C4-2B (cell line): ENCODE measurements around the gene ZNF326.

Source experiments
- ZFX ChIP-seq: fragments of 450-650 bp; IDR thresholded peaks from 2 replicates; pipeline ENCODE4 v1.6.1; 2017
- TF ChIP-seq, protein P1 (sequence below): fragments of 450-650 bp; conservative IDR thresholded peaks from 2 replicates; pipeline ENCODE4 v1.5.1; 2017; ENCODE audit warnings: mild to moderate bottlenecking

DNA sequence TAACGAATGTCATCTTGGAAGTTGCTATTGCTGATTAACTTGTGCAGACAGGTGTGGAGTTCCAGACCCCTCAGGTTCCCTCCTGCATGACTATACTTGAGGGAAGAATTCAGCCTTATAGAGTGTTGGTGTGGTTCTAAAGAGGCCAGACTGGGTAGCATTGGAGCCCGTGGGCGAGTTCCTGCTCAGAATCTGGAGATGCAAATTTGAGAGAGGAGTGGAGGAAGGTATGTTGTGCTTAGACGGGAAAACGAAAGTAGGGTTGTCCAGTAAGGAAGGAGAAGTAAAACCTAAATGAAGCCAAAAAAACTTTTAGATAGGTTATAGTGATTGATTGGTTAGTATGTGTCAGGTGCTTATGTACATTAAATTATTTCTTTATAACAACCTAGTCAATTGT is 79.2 kb downstream of the ZNF326 start:
- TF ChIP-seq, protein P1, sequence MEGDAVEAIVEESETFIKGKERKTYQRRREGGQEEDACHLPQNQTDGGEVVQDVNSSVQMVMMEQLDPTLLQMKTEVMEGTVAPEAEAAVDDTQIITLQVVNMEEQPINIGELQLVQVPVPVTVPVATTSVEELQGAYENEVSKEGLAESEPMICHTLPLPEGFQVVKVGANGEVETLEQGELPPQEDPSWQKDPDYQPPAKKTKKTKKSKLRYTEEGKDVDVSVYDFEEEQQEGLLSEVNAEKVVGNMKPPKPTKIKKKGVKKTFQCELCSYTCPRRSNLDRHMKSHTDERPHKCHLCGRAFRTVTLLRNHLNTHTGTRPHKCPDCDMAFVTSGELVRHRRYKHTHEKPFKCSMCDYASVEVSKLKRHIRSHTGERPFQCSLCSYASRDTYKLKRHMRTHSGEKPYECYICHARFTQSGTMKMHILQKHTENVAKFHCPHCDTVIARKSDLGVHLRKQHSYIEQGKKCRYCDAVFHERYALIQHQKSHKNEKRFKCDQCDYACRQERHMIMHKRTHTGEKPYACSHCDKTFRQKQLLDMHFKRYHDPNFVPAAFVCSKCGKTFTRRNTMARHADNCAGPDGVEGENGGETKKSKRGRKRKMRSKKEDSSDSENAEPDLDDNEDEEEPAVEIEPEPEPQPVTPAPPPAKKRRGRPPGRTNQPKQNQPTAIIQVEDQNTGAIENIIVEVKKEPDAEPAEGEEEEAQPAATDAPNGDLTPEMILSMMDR: no peak
- no peak for TF ChIP-seq ZFX
